Activated CD4-positive, alpha-beta T cell treated with anti-CD3 and anti-CD28 coated beads, Interleukin-2, amount 10 ng/mL, durations not matched to agents 7 days and 5 days (primary cell): Measurements from ENCODE around the gene DUOXA2. TPM values are rescaled to one million over a fixed set of nuclear protein-coding genes. Genes with fewer than 3 reads are reported as not detected.

ENCODE experiments used
- CTCF ChIA-PET: fragments of 350-600 bp; sonication (Branson Sonifier 250); formaldehyde crosslinking; loops from one replicate; lab custom pipeline; 2021; ENCODE audit warnings: antibody characterized with exemption; lab: Charles Lee
- POLR2A ChIA-PET: fragments of 350-600 bp; sonication (Branson Sonifier 250); formaldehyde crosslinking; loops from one replicate; lab custom pipeline; 2021; ENCODE audit warnings: antibody characterized with exemption; lab: Charles Lee
- DNase-seq: peaks from one replicate; pipeline ENCODE4 v3.0.0-alpha.2; 2020
- H3K27ac Mint-ChIP-seq: one replicate; pipeline ENCODE4 v1.8.0; 2021; ENCODE audit warnings: mild to moderate bottlenecking, moderate library complexity, mixed read lengths
- H3K27me3 Mint-ChIP-seq: one replicate; pipeline ENCODE4 v1.8.0; 2021; ENCODE audit warnings: mixed read lengths
- H3K36me3 Mint-ChIP-seq: one replicate; pipeline ENCODE4 v1.8.0; 2021; ENCODE audit warnings: low read depth, mixed read lengths
- H3K4me1 Mint-ChIP-seq: one replicate; pipeline ENCODE4 v1.8.0; 2021; ENCODE audit warnings: mixed read lengths
- H3K4me3 Mint-ChIP-seq: one replicate; pipeline ENCODE4 v1.8.0; 2021; ENCODE audit warnings: mild to moderate bottlenecking, moderate library complexity, mixed read lengths
- H3K9me3 Mint-ChIP-seq: one replicate; pipeline ENCODE4 v1.8.0; 2021; ENCODE audit warnings: mixed read lengths
- total RNA-seq, 2 experiments: library from RNA; stranded (reverse); gene quantifications; one replicate each; pipeline ENCODE4 v1.2.3, GENCODE V29; 2021

DUOXA2 gene
- total RNA-seq, 2 experiments from 2014 or later: not detected

GRCh38 chr15:45115312-45115820 lies 1.2 kb downstream of the DUOXA2 start:
- POLR2A ChIA-PET: no interaction called here
- peaks cover 30% of the 10 kb centered on the region for H3K4me1 Mint-ChIP-seq
- CTCF ChIA-PET: no interaction called here
- no peak overlapping the region for H3K4me3 Mint-ChIP-seq
- H3K9me3 Mint-ChIP-seq: no peaks in the 10 kb centered on the region
- H3K36me3 Mint-ChIP-seq: no peaks in the 10 kb centered on the region
- H3K27me3 Mint-ChIP-seq: peaks cover 70% of the 10 kb centered on the region
- no peak for DNase-seq
- no peak overlapping the region for H3K27ac Mint-ChIP-seq

- Mint-ChIP-seq H3K9me3 (no peaks in the 10 kb centered on the region), H3K4me3 (no peak overlapping the region), H3K36me3 (no peaks in the 10 kb centered on the region), H3K27ac (no peak overlapping the region), H3K4me1 (peaks cover 30% of the 10 kb centered on the region), H3K27me3 (peaks cover 68% of the 10 kb centered on the region)
- POLR2A ChIA-PET: no interaction called here
- no peak for DNase-seq
- CTCF ChIA-PET: interaction anchor here (0.7 to 1.1 kb wide), 3 partner anchors 10 to 73 kb away, joined by 3 to 4 read pairs (median 3); no protein-coding TSS in a partner anchor
These were observed 1.9 kb downstream of the DUOXA2 start for GRCh38 chr15:45116006-45116481.

GRCh38 chr15:45116482-45117307 lies 2.6 kb downstream of the DUOXA2 start:
- H3K36me3 Mint-ChIP-seq: no peaks in the 10 kb centered on the region
- no peak overlapping the region for H3K27ac Mint-ChIP-seq
- H3K9me3 Mint-ChIP-seq: no peaks in the 10 kb centered on the region
- ChIA-PET CTCF (interaction anchor here (0.7 to 1.1 kb wide), 3 partner anchors 10 to 72 kb away, joined by 3 to 4 read pairs (median 3); no protein-coding TSS in a partner anchor), POLR2A (no interaction called here)
- H3K4me3 Mint-ChIP-seq: no peak overlapping the region
- H3K27me3 Mint-ChIP-seq: peaks cover 68% of the 10 kb centered on the region
- H3K4me1 Mint-ChIP-seq: peaks cover 30% of the 10 kb centered on the region
- no peak for DNase-seq

GRCh38 chr15:45117308-45118130 lies 3.4 kb downstream of the DUOXA2 start:
- H3K27me3 Mint-ChIP-seq: peaks cover 61% of the 10 kb centered on the region
- DNase-seq: no peak
- peaks cover 23% of the 10 kb centered on the region for H3K4me1 Mint-ChIP-seq
- ChIA-PET CTCF (interaction anchor here (0.9 to 1.7 kb wide), 23 partner anchors 8 to 1214 kb away, joined by 3 to 19 read pairs (median 4); partner anchors contain the start of genes DUOX1, DUOXA1 and SORD), POLR2A (no interaction called here)
- no peak overlapping the region for H3K27ac Mint-ChIP-seq
- no peaks in the 10 kb centered on the region for H3K36me3 Mint-ChIP-seq
- no peaks in the 10 kb centered on the region for H3K9me3 Mint-ChIP-seq
- H3K4me3 Mint-ChIP-seq: no peak overlapping the region

DNA sequence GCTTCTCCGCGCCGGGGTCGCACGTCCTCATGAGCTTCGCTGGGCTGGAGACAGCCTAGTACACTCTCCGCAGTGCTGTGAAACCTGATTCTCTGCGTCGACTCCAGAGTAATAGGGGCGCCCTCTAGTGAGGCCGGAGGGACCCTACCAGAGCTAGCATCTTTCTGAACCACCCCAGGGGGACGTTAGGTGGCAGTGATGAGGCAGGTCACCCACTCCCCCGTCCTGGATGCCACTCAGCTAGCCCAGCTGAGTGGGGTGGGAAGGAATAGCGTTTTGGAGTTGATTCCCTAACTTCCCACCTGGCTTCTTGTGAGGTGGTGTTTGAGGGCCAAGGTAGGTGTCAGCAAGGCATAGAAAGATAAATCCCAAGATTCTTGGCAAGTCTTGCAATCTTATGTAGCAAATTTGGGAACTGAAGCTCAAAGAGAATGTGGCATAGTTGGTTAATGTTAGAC lies 4.0 kb downstream of the DUOXA2 start:
- H3K27me3 Mint-ChIP-seq: peaks cover 58% of the 10 kb centered on the region
- H3K27ac Mint-ChIP-seq: no peak overlapping the region
- no peaks in the 10 kb centered on the region for H3K9me3 Mint-ChIP-seq
- ChIA-PET CTCF (interaction anchor here (0.5 to 1.7 kb wide), 29 partner anchors 9 to 1214 kb away, joined by 3 to 19 read pairs (median 4); partner anchors contain the start of genes DUOX1, DUOXA1 and SORD), POLR2A (no interaction called here)
- peak; percentile 89 for DNase-seq
- no peaks in the 10 kb centered on the region for H3K36me3 Mint-ChIP-seq
- no peak overlapping the region for H3K4me3 Mint-ChIP-seq
- H3K4me1 Mint-ChIP-seq: peaks cover 23% of the 10 kb centered on the region

- Mint-ChIP-seq H3K9me3 (no peaks in the 10 kb centered on the region), H3K4me3 (no peak overlapping the region), H3K36me3 (no peaks in the 10 kb centered on the region), H3K27me3 (peaks cover 56% of the 10 kb centered on the region), H3K27ac (no peak overlapping the region), H3K4me1 (peaks cover 17% of the 10 kb centered on the region)
- ChIA-PET POLR2A (no interaction called here), CTCF (interaction anchor here (0.9 to 1.7 kb wide), 11 partner anchors 12 to 1215 kb away, joined by 3 to 19 read pairs (median 4); partner anchors contain the start of genes DUOX1 and DUOXA1)
- no peak for DNase-seq
These were observed 4.9 kb downstream of the DUOXA2 start for GRCh38 chr15:45118996-45119395.

DNA sequence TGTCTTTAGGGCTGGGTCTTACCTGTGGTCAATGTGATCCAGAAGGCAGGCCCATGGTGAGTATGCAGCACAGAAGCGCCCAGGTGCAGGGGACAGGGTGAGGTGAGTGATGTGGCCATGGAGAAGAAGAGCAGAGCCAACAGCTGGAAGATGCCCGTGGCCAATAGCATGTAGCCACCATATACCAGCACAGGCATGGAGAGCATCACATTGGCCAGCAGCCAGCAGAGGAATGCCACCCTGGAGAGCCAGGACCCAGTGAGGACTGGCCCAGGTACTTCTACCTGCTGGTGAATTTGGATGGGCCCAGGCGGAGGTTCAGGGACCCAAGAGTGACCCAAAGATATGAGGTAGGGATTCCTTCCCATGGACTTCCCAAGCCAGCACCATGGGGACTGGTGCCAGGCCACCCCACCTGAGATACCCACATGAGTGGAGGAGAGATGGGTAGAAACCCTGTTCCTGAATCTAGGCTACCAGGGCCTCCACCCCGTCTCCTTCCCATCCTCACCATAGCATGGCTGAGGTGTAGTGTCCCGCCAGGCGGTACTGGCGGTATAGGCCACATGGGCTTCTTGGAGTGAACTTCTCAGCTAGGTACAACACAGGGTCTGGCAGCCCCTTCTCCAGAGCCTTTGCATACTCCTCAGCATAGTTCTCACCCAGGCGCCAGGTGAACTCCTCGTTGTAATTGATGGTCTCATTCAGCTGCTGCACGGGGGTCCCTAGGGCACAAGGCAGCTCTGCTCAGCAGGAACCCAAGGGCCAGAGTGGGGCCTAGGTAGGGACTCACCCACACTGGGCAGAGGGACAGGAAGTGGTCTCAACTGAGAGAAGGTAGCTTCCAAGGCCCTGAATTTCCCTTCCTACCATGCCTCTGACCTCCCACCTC lies 6.2 kb downstream of the DUOXA2 start:
- Mint-ChIP-seq H3K27me3 (peaks cover 53% of the 10 kb centered on the region), H3K36me3 (no peaks in the 10 kb centered on the region), H3K27ac (no peak overlapping the region), H3K4me1 (peaks cover 13% of the 10 kb centered on the region), H3K4me3 (no peak overlapping the region), H3K9me3 (no peaks in the 10 kb centered on the region)
- DNase-seq: no peak
- CTCF ChIA-PET: no interaction called here
- POLR2A ChIA-PET: no interaction called here

GRCh38 chr15:45121020-45121419 lies 6.9 kb downstream of the DUOXA2 start:
- no peak overlapping the region for H3K27ac Mint-ChIP-seq
- POLR2A ChIA-PET: no interaction called here

GRCh38 chr15:45121706-45122417 lies 7.7 kb downstream of the DUOXA2 start:
- peaks cover 53% of the 10 kb centered on the region for H3K27me3 Mint-ChIP-seq
- ChIA-PET POLR2A (no interaction called here), CTCF (interaction anchor here (0.6 to 0.7 kb wide), 2 partner anchors 326 to 705 kb away, joined by 3 read pairs; no protein-coding TSS in a partner anchor)
- H3K9me3 Mint-ChIP-seq: no peaks in the 10 kb centered on the region
- H3K4me3 Mint-ChIP-seq: no peak overlapping the region
- DNase-seq: no peak
- H3K27ac Mint-ChIP-seq: no peak overlapping the region
- no peaks in the 10 kb centered on the region for H3K36me3 Mint-ChIP-seq
- H3K4me1 Mint-ChIP-seq: peaks cover 12% of the 10 kb centered on the region

More at GRCh38 chr15:45121020-45121419, 6.9 kb downstream of the DUOXA2 start:
- Mint-ChIP-seq H3K27me3 (peaks cover 53% of the 10 kb centered on the region), H3K4me3 (no peak overlapping the region), H3K36me3 (no peaks in the 10 kb centered on the region), H3K9me3 (no peaks in the 10 kb centered on the region), H3K4me1 (peaks cover 12% of the 10 kb centered on the region)
- CTCF ChIA-PET: no interaction called here
- DNase-seq: no peak

GRCh38 chr15:45122719-45123118 lies 8.6 kb downstream of the DUOXA2 start:
- ChIA-PET CTCF (no interaction called here), POLR2A (no interaction called here)

DNA sequence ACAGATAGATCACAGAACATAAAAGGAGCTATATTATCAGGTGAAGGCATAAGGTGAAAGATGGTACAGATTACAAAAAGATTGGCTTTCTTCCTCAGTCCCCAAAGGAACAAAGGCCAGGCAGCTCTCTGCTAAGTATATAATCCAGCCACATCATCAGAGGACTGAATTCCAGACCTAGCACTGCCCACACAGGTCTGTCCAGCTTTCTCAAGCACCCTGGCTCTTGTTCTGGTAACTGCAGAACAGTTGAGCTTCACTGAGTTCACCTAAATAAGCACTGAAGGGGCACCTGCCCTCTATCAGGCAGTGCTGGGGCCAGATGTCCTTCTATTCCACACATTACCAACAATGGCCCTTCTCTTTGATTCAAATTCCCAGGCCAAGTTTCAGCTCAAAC lies 9.3 kb downstream of the DUOXA2 start:
- Mint-ChIP-seq H3K27ac (no peak overlapping the region), H3K4me3 (no peak overlapping the region), H3K27me3 (peaks cover 52% of the 10 kb centered on the region), H3K36me3 (no peaks in the 10 kb centered on the region), H3K9me3 (no peaks in the 10 kb centered on the region), H3K4me1 (peaks cover under 1% of the 10 kb centered on the region)
- POLR2A ChIA-PET: no interaction called here
- DNase-seq: no peak
- CTCF ChIA-PET: no interaction called here

More at GRCh38 chr15:45122719-45123118, 8.6 kb downstream of the DUOXA2 start:
- Mint-ChIP-seq H3K4me3 (no peak overlapping the region), H3K9me3 (no peaks in the 10 kb centered on the region), H3K27me3 (peaks cover 51% of the 10 kb centered on the region), H3K27ac (no peak overlapping the region), H3K36me3 (no peaks in the 10 kb centered on the region), H3K4me1 (peaks cover 5% of the 10 kb centered on the region)
- no peak for DNase-seq
